NCI-H187 treated with DMSO at 0.1 percent for 48 hours (cell line): ENCODE results near the gene GABRD.

Experiments used
- DNase-seq: peaks from one replicate; lab custom pipeline; 2025; lab: John Stamatoyannopoulos, UW

GABRD gene

DNA sequence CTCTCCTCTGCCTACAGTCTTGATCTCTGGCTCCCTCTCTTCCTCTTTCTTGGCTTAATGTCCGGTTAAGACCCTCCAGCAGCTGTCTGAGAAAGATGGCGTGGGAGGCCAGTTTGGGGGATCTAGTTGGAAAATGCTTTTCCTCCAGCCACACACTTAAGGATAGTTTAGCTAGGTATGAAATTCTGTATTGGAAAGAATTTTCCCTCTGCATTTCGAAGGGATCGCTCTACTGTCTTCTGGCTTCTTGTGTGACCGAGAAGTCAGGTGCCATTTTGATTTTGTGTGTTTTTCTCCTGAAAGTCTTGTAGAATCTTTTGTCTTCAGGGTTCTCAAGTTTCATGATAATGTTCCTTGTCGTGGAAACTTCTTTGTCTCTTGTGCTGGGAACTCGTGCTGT is 59.0 kb downstream of the GABRD start:
- DNase-seq: no peak

DNA sequence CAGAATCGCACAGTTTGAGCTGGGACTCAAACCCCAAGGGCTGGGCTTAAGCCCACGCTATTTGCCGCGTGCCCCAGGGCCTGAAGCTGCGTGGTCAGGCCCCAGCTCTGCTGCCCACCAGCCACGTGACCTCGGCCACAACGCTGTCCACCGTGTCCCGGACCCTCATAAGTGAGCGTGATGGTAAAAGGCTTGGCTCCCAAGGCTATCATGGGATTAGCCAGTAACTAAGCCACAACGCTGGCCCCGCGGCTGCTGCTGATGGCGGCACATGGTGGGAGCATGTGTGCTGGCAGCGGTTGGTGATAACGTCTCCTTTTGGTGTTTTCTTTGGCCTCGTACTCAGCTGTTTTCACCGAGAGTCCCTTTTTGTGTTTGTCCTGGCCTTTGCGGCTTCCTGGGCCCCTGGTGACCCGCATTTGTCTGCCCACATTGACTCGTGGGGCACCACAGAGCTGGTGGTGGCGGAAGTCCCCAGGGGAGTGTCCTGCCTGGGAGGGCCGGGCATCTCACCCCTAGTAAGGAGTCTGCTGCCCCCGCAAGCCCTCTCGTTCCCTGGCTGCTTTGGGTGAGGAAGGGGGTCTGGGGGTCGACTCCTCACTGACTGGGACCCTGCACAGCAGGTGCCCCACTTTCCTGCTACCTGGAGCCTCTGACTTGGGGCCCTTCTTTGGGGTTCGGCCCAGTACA is 60.4 kb downstream of the GABRD start:
- DNase-seq: no peak

DNA sequence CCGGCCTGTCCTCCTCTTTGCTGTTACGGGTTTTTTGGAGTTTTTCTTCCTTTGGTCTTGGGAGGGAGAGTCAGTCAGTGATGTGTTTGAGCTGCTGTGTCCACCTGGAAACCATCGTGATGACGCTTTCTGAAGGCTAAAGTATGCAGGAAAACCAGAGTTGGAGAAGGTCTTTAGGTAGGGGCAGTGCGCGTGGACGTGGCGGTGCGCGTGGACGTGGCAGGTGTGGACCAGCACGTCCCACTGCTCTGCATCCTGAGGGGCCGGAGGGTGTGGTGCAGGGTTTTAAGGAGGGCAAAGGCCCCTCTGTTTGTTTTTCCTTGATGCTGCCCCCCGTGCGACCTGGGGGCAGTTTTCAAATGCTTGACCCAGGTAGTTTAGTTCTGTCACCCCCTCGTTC is 61.0 kb downstream of the GABRD start:
- no peak for DNase-seq
